GM12878 (cell line): ENCODE data around the gene ACSF3. TPM values are rescaled to one million over a fixed set of nuclear protein-coding genes. Genes with fewer than 3 reads are reported as not detected.
A peak's percentile ranks its signal among the peaks of the same experiment; 100 is the strongest.

ENCODE experiments used
- ATAC-seq: fragments of 200-7000 bp; cut with Tn5 transposase; 3 replicates; pipeline ENCODE4 v1.9.1; 2020; ENCODE audit warnings: mild to moderate bottlenecking, moderate library complexity
- BruUV-seq: library from RNA; stranded (reverse); fragments of 400-500 nt; replicated peaks from 2 replicates; lab custom pipeline; 2021; lab: Mats Ljungman, UMichigan
- CTCF ChIA-PET: fragments of 300-600 bp; sonication (Branson Sonifier 250); formaldehyde crosslinking; extraction: SDS; loops from one replicate; lab custom pipeline; 2021; ENCODE audit warnings: inconsistent platforms; lab: Yijun Ruan, JAX
- POLR2A ChIA-PET: fragments of 350-600 bp; formaldehyde crosslinking; extraction: SDS; loops from one replicate; lab custom pipeline; 2021; ENCODE audit warnings: inconsistent platforms; lab: Charles Lee
- RAD21 ChIA-PET: fragments of 300-600 bp; sonication (Branson Sonifier 250); formaldehyde crosslinking; loops from one replicate; lab custom pipeline; 2023; ENCODE audit warnings: antibody characterized with exemption; ENCODE audit not compliant: unreplicated experiment; lab: Charles Lee
- SMC1A ChIA-PET: fragments of 300-600 bp; sonication (Branson Sonifier 250); formaldehyde crosslinking; loops from one replicate; lab custom pipeline; 2023; ENCODE audit not compliant: unreplicated experiment, uncharacterized antibody; lab: Charles Lee
- DNase-seq: peaks from one replicate; pipeline ENCODE4 v3.0.0-alpha.2; 2011; ENCODE audit warnings: low read depth, low spot score
- FAIRE-seq: peaks from 3 replicates; lab custom pipeline; 2011; peaks lifted over from hg19 to GRCh38; lab: Jason Lieb, UNC
- H2AFZ ChIP-seq: 2 replicates; pipeline ENCODE4 v1.6.0; 2011; ENCODE audit warnings: low read depth, low read length, control low read depth; ENCODE audit not compliant: control insufficient read depth
- H3K27ac ChIP-seq: 2 replicates; pipeline ENCODE4 v1.5.1; 2011; ENCODE audit warnings: control low read depth; ENCODE audit not compliant: control insufficient read depth, insufficient read depth
- H3K27me3 ChIP-seq, 2 experiments: replicated peaks in 1 of 2; 2 replicates each; pipeline versions ENCODE4 v1.6.0 to v1.6.1; 2011; ENCODE audit warnings: low read length in 1 of 2; ENCODE audit not compliant: control insufficient read depth in 2 of 2, insufficient read depth in 2 of 2
- H3K36me3 ChIP-seq, 2 experiments: 2 replicates each; pipeline ENCODE4 v1.5.1; 2011; ENCODE audit warnings: low read length in 1 of 2; ENCODE audit not compliant: control insufficient read depth in 2 of 2, insufficient read depth in 2 of 2
- H3K4me1 ChIP-seq: 2 replicates; pipeline ENCODE4 v1.6.1; 2011; ENCODE audit warnings: mild to moderate bottlenecking, low read length, moderate library complexity, mixed read lengths; ENCODE audit not compliant: control insufficient read depth, insufficient read depth
- H3K4me2 ChIP-seq: 2 replicates; pipeline ENCODE4 v1.6.0; 2011; ENCODE audit warnings: control low read depth; ENCODE audit not compliant: control insufficient read depth, insufficient read depth
- H3K4me3 ChIP-seq: fragments of 200-600 bp; sonication (generic); 2 replicates; pipeline ENCODE4 v1.5.1; 2016
- H3K79me2 ChIP-seq: 2 replicates; pipeline ENCODE4 v1.6.0; 2011; ENCODE audit warnings: low read length; ENCODE audit not compliant: control insufficient read depth, insufficient read depth
- H3K9ac ChIP-seq: 2 replicates; pipeline ENCODE4 v1.8.0; 2011; ENCODE audit warnings: low read length, control low read depth, mixed read lengths; ENCODE audit not compliant: control insufficient read depth, insufficient read depth
- H3K9me3 ChIP-seq: replicated peaks from 3 replicates; pipeline ENCODE4 v1.5.1; 2011; ENCODE audit warnings: mild to moderate bottlenecking, low read length; ENCODE audit not compliant: control insufficient read depth, insufficient read depth
- H4K20me1 ChIP-seq: 2 replicates; pipeline ENCODE4 v1.6.0; 2011; ENCODE audit not compliant: control insufficient read depth, insufficient read depth
- EGR1 ChIP-seq, 2 experiments: IDR thresholded peaks; 1 replicate in 1 of 2; 2 replicates in 1 of 2; pipeline ENCODE4 v1.6.1; 2011 to 2012; ENCODE audit warnings: low read depth in 2 of 2, low read length in 2 of 2, borderline replicate concordance in 1 of 2, mild to moderate bottlenecking in 1 of 2, moderate library complexity in 1 of 2
- RELA ChIP-seq: fragments of 450-650 bp; IDR thresholded peaks from 2 replicates; pipeline ENCODE4 v1.8.0; 2014; ENCODE audit warnings: borderline replicate concordance; ENCODE audit not compliant: partially characterized antibody
- SPI1 ChIP-seq: IDR thresholded peaks from 2 replicates; pipeline ENCODE4 v1.6.1; 2011; ENCODE audit warnings: low read depth, mild to moderate bottlenecking, low read length, moderate library complexity, borderline replicate concordance; ENCODE audit not compliant: insufficient read depth
- SUZ12 ChIP-seq: fragments of 200-600 bp; sonication (generic); IDR thresholded peaks from one replicate; pipeline ENCODE4 v1.6.1; 2018; ENCODE audit warnings: antibody characterized with exemption, mild to moderate bottlenecking; ENCODE audit not compliant: unreplicated experiment
- WGBS: methylation state at CpG from one replicate; pipeline ENCODE4 v1.1.6; 2016; ENCODE audit warnings: low lambda C conversion rate; ENCODE audit not compliant: insufficient replicate concordance, insufficient coverage; ENCODE audit errors: missing lambda C conversion rate; 5-methylcytosine and 5-hydroxymethylcytosine counted together
- in situ Hi-C: fragments of 300-500 bp; cut with MboI; formaldehyde crosslinking; loops from 9 replicates; pipeline ENCODE4 v1.14.3; 2018; ENCODE audit warnings: mixed read lengths
- intact Hi-C: fragments of 100-400 bp; cut with micrococcal nuclease; formaldehyde crosslinking; loops from one replicate; pipeline ENCODE4 v1.14.2; 2022; ENCODE audit not compliant: unreplicated experiment
- polyA plus RNA-seq, 11 experiments: library from polyadenylated mRNA; depleted of rRNA in 4 of 11; unstranded in 6 of 11; stranded (reverse) in 5 of 11; fragments of >200 nt; fragmentation: Nextera tagmentation in 4 of 11; fragmentation: Illumina TruSeq in 1 of 11; extraction: Ambion mirVana in 4 of 11; extraction: Trizol in 1 of 11; gene quantifications; 1 replicate in 1 of 11; 2 replicates in 10 of 11; pipeline versions ENCODE4 v1.2.1 to v1.2.3, GENCODE V29; 2011 to 2016; ENCODE audit warnings: inconsistent platforms in 2 of 11, missing spikeins in 2 of 11, low read depth in 1 of 11
- total RNA-seq, 4 experiments: library from RNA; depleted of rRNA in 3 of 4; stranded (reverse); fragments of >200 nt in 3 of 4; fragmentation: Illumina TruSeq in 1 of 4; extraction: Trizol in 1 of 4; gene quantifications; 2 replicates each; pipeline versions ENCODE4 v1.2.1 to v1.2.3, GENCODE V29; 2013 to 2021
- TF ChIP-seq, protein P1 (sequence below): fragments of 150-350 bp; IDR thresholded peaks from 2 replicates; pipeline ENCODE4 v1.6.1; 2016; ENCODE audit warnings: low read depth, low read length

Gene ACSF3
- total and polyA plus RNA-seq, 10 of the 15 experiments (the other 5 are each of a cell fraction or from before 2014, with no cell fraction given): 1.0 to 44.4 (median 25.8) TPM

DNA sequence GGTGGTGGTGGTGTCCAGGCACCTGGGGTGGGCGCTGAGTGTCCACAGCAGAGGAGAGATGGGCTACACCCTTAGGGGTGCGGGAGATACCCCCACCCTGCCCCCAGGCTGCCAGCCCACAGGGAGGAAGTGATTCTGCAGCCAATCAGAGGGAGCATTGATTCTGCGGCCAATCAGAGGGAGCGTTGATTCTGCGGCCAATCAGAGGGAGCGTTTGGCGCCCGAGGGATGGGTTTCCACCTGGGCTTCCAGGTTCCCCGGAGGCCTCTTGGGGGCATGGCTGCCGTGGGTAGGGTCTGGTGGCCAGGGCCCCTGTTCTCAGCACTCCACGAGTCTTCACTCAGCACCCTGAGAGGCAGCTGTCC lies 28.2 kb upstream of the ACSF3 start:
- ChIA-PET POLR2A (no interaction called here), SMC1A (no interaction called here), RAD21 (no interaction called here), CTCF (interaction anchor here (1.8 kb wide), 1 partner anchor 27 kb away, joined by 5 read pairs; no protein-coding TSS in a partner anchor)
- no peak overlapping the region for H3K9ac ChIP-seq
- H3K27ac ChIP-seq: no peak overlapping the region
- H3K4me3 ChIP-seq: no peak overlapping the region
- peaks cover 44% of the 10 kb centered on the region for H3K4me1 ChIP-seq
- H3K27me3 ChIP-seq: no peaks in the 10 kb centered on the region
- ATAC-seq (no peak), DNase-seq (no peak), FAIRE-seq (no peak)
- 70% methylated on average over 11 of the region's 11 CpGs for WGBS
- no TSS peak for BruUV-seq
- in situ Hi-C loops (no loop called here), intact Hi-C loops (no loop called here)
- peak overlapping the region; percentile 41 for H3K4me2 ChIP-seq
- no peaks in the 10 kb centered on the region for H3K79me2 ChIP-seq
- no peaks in the 10 kb centered on the region for H3K36me3 ChIP-seq
- no peak for TF ChIP-seq EGR1 (IDR thresholded peaks at IDR 0.05; ENCODE audit: borderline replicate concordance in 1 of 2, low read depth in 2 of 2, low read length in 2 of 2)
- TF ChIP-seq, protein P1, sequence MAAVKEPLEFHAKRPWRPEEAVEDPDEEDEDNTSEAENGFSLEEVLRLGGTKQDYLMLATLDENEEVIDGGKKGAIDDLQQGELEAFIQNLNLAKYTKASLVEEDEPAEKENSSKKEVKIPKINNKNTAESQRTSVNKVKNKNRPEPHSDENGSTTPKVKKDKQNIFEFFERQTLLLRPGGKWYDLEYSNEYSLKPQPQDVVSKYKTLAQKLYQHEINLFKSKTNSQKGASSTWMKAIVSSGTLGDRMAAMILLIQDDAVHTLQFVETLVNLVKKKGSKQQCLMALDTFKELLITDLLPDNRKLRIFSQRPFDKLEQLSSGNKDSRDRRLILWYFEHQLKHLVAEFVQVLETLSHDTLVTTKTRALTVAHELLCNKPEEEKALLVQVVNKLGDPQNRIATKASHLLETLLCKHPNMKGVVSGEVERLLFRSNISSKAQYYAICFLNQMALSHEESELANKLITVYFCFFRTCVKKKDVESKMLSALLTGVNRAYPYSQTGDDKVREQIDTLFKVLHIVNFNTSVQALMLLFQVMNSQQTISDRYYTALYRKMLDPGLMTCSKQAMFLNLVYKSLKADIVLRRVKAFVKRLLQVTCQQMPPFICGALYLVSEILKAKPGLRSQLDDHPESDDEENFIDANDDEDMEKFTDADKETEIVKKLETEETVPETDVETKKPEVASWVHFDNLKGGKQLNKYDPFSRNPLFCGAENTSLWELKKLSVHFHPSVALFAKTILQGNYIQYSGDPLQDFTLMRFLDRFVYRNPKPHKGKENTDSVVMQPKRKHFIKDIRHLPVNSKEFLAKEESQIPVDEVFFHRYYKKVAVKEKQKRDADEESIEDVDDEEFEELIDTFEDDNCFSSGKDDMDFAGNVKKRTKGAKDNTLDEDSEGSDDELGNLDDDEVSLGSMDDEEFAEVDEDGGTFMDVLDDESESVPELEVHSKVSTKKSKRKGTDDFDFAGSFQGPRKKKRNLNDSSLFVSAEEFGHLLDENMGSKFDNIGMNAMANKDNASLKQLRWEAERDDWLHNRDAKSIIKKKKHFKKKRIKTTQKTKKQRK: no peak
- TF ChIP-seq SPI1: peak; percentile 28; the same call in 1 of the 2 replicates
- TF ChIP-seq SUZ12: no peak
- TF ChIP-seq RELA: no peak
- H4K20me1 ChIP-seq: no peaks in the 10 kb centered on the region
- no peaks in the 10 kb centered on the region; the same call in 2 of the 3 replicates for H3K9me3 ChIP-seq
- no peak overlapping the region for H2AFZ ChIP-seq
